NOMO-1 treated with DMSO at 0.1 percent for 48 hours (cell line): ENCODE data around the gene NACA2.
"Not testable (repeated sequence)": the region's sequence is repeated elsewhere in the genome, so short reads cannot be mapped to it uniquely, and the experiment has no call there.

ENCODE experiments used
- DNase-seq: peaks from one replicate; lab custom pipeline; 2025; ENCODE audit not compliant: unreplicated experiment; lab: John Stamatoyannopoulos, UW

Gene NACA2

GRCh38 chr17:61600621-61601020, 9.6 kb upstream of the NACA2 start:
- DNase-seq, result no peak

GRCh38 chr17:61599608-61600007, 8.6 kb upstream of the NACA2 start:
- DNase-seq, result no peak

- no peak for DNase-seq
Observed at GRCh38 chr17:61598014-61598413, 7.0 kb upstream of the NACA2 start.

GRCh38 chr17:61597607-61598006, 6.6 kb upstream of the NACA2 start:
- no peak for DNase-seq

GRCh38 chr17:61595418-61596186, 4.6 kb upstream of the NACA2 start:
- DNase-seq, result no peak

- DNase-seq, result peak; percentile 17
Observed at GRCh38 chr17:61594294-61594825, 3.3 kb upstream of the NACA2 start.

- no peak for DNase-seq
Observed at GRCh38 chr17:61593426-61593825, 2.4 kb upstream of the NACA2 start.

GRCh38 chr17:61591930-61592329, 911 bp upstream of the NACA2 start:
- no peak for DNase-seq

GRCh38 chr17:61589990-61590389, 1.0 kb downstream of the NACA2 start:
- DNase-seq, result no peak

- DNase-seq, result no peak
Observed at GRCh38 chr17:61587807-61588660, 3.0 kb downstream of the NACA2 start.

GRCh38 chr17:61587242-61587641, 3.8 kb downstream of the NACA2 start:
- DNase-seq, result no peak

GRCh38 chr17:61586622-61587021, 4.4 kb downstream of the NACA2 start:
- not testable (repeated sequence) for DNase-seq

- DNase-seq, result no peak
Observed at GRCh38 chr17:61586031-61586566, 4.9 kb downstream of the NACA2 start.

- DNase-seq, result no peak
Observed at GRCh38 chr17:61584866-61585265, 6.2 kb downstream of the NACA2 start.

GRCh38 chr17:61584266-61584665, 6.8 kb downstream of the NACA2 start:
- DNase-seq, result no peak

GRCh38 chr17:61583660-61584264, 7.3 kb downstream of the NACA2 start:
- no peak for DNase-seq

GRCh38 chr17:61583242-61583641, 7.8 kb downstream of the NACA2 start:
- peak; percentile 53 for DNase-seq

- no peak for DNase-seq
Observed at GRCh38 chr17:61582593-61582992, 8.4 kb downstream of the NACA2 start.

- DNase-seq, result no peak
Observed at GRCh38 chr17:61581611-61582349, 9.2 kb downstream of the NACA2 start.

- no peak for DNase-seq
Observed at GRCh38 chr17:61580502-61580901, 10.5 kb downstream of the NACA2 start.

GRCh38 chr17:61579961-61580360, 11.1 kb downstream of the NACA2 start:
- no peak for DNase-seq
